Right lung (tissue), 10 donors: ENCODE measurements around the gene ZNF408. TPM values are rescaled to one million over a fixed set of nuclear protein-coding genes. Genes with fewer than 3 reads are reported as not detected.
"Not testable (repeated sequence)": the region's sequence is repeated elsewhere in the genome, so short reads cannot be mapped to it uniquely, and the experiment has no call there.

ENCODE experiments used
- DNase-seq, 2 donors: peaks; one replicate each; pipeline ENCODE4 v3.0.0-alpha.2; 2013
- long read RNA-seq, 8 donors: transcript quantifications; one replicate each; lab custom pipeline, GENCODE V29; 2026
- polyA plus RNA-seq, 5 donors: library from polyadenylated mRNA; unstranded; fragments of 120-200 nt; gene quantifications; one replicate each; pipeline versions ENCODE4 v1.2.1 to v1.2.3, GENCODE V29; 2013; ENCODE audit warnings: inconsistent platforms in 1 of 5, low replicate concordance in 1 of 5; ENCODE audit not compliant: insufficient read length in 5 of 5, insufficient read depth in 1 of 5

ZNF408 gene
- 10 to 100 TPM in 3 of 5 donors, 1 to 10 TPM in 2; 8.7 to 12.5 (median 10.9) TPM for polyA plus RNA-seq
- long read RNA-seq, donor 1, transcript ZNF408-201 (5 exons, 2,442 nt), result major isoform, 10 of 13 reads
- long read RNA-seq, donor 1, partial matches to known transcripts, result 0 of 13 reads
- long read RNA-seq, donor 1, other reads (novel, unspliced or antisense), result 0 of 13 reads
- long read RNA-seq, donor 2, partial matches to known transcripts, result 0 of 3 reads
- long read RNA-seq, donor 2, other reads (novel, unspliced or antisense), result 0 of 3 reads
- long read RNA-seq, donor 3, transcript ZNF408-201 (5 exons, 2,442 nt), result major isoform, 6 of 8 reads
- long read RNA-seq, donor 3, partial matches to known transcripts, result 0 of 8 reads
- long read RNA-seq, donor 3, other reads (novel, unspliced or antisense), result 0 of 8 reads
- long read RNA-seq, donor 4, transcript ZNF408-203 (2 exons, 699 nt), result major isoform, 5 of 6 reads
- long read RNA-seq, donor 4, partial matches to known transcripts, result 0 of 6 reads
- long read RNA-seq, donor 4, other reads (novel, unspliced or antisense), result 0 of 6 reads
- long read RNA-seq, donor 5, transcript ZNF408-201 (5 exons, 2,442 nt), result major isoform, 6 of 9 reads
- long read RNA-seq, donor 5, partial matches to known transcripts, result 0 of 9 reads
- long read RNA-seq, donor 5, other reads (novel, unspliced or antisense), result 0 of 9 reads
- long read RNA-seq, donor 6, transcript ZNF408-201 (5 exons, 2,442 nt), result major isoform, 7 of 7 reads
- long read RNA-seq, donor 6, partial matches to known transcripts, result 0 of 7 reads
- long read RNA-seq, donor 6, other reads (novel, unspliced or antisense), result 0 of 7 reads
- long read RNA-seq, donor 7, transcript ZNF408-201 (5 exons, 2,442 nt), result major isoform, 7 of 7 reads
- long read RNA-seq, donor 7, partial matches to known transcripts, result 0 of 7 reads
- long read RNA-seq, donor 7, other reads (novel, unspliced or antisense), result 0 of 7 reads
- long read RNA-seq, donor 8, transcript ZNF408-201 (5 exons, 2,442 nt), result major isoform, 6 of 7 reads
- long read RNA-seq, donor 8, partial matches to known transcripts, result 0 of 7 reads
- long read RNA-seq, donor 8, other reads (novel, unspliced or antisense), result 0 of 7 reads

DNA sequence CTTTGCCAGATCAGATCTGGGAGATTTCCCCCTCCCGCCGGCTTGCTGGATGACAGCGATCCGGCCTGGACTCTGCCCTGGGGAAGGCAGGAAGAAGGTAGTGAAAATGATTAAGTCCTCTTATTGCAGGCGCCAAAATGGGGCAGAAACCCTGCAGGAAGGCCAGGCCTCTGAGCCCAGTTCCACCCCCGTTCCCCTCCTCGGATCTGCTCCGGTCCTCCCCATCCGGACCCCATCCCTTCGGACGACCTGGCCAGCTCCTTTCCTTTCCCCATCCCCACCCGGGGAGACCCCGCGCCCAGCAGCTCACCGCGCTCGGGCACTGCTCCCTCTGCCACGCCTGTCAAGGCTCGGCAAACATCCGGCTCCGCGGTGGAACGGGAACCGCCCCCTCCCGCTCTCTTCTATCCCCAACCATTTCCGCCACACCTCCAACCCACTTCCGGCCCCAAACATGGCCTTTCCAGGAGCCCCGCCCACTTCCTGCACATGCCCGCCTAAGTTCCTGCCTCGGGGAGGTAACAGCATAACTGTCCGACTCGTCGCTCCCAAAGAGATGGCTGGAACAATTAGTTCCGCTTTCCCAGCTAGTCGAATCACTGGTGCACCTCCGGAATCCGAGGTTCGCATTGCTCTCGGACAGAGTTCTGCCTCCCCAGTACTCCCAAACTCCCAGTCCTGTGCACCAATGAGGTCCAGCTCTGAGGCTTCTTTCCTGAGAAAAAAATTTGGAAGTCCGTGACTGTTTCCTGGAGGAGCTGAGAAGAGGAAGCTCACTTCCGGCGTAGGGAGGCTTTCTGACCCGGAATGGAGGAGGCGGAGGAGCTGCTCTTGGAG, at the start of gene ZNF408, which contains the start of gene ARHGAP1:
ZNF408 (plus strand) TSS at position 791 of the 837 bp plus-strand sequence; CDS start at position 808, 17 bp downstream.
ARHGAP1 (minus strand) TSS at position 379 of the 837 bp plus-strand sequence. CDS start 4,512 bp downstream, outside the sequence.
- DNase-seq, result peak; percentile 98

DNA sequence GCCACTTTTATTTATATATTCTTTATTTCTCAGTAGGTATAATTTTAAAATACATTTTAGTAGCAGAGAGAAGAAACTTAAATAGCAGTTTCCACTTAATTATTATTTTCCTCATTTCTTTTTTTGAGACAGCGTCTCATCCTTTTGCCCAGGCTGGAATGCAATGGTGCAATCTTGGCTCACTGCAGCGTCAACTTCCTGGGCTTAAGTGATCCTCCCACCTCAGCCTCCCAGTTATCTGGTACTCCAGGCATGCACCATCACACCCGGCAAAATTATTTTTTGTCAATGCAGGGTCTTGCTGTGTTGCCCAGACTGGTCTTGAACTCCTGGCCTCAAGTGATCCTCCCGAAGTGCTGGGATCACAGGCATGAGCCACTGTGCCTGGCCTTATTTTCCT, 45.2 kb upstream of the ZNF408 start:
- no peak for DNase-seq

- DNase-seq, result no peak
Measured at GRCh38 chr11:46657186-46657585, 43.6 kb upstream of the ZNF408 start.

- DNase-seq, result no peak
Measured at GRCh38 chr11:46658259-46658658, 42.6 kb upstream of the ZNF408 start.

DNA sequence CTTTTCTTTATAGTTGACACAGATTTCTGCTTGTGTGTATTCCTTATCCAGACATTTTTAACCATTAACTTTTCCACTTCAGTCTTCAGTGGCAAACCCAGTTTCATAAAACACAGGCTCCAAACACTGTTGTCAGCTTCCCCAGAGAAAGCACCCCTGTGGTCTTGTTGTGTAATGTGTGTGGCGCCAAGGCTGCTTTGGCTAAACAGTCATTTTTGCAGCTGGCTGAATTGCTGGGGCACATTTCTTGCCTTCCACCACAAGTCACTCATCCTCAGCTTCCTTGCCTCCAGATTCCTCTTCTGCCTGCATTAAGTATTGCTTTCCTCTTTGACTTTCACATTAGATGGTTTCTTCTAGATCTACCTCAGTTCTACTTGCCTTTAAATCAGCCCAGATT, 40.9 kb upstream of the ZNF408 start:
- no peak for DNase-seq

- DNase-seq, result no peak
Measured at GRCh38 chr11:46661836-46662235, 39.0 kb upstream of the ZNF408 start.

DNA sequence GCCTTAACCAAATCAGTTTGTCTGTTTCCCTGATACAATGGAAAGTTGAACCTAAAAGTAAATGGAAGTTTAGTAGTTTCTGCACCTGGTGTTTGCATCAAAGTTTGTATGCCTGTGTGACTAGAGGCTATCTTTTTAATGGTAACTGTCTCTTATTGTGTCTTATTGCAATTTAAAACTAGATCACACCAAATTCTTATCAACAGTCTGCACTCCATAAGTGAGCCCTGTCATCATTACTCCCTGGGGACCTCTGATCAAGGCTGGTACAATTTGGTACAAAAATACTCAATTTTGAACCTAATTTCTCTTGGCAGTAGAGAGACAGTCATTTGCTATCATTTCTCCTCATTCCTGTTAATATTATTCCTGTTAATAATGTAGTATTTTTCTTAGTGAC, 38.5 kb upstream of the ZNF408 start:
- no peak for DNase-seq

- no peak for DNase-seq
Measured at GRCh38 chr11:46663277-46663940, 37.4 kb upstream of the ZNF408 start.

DNA sequence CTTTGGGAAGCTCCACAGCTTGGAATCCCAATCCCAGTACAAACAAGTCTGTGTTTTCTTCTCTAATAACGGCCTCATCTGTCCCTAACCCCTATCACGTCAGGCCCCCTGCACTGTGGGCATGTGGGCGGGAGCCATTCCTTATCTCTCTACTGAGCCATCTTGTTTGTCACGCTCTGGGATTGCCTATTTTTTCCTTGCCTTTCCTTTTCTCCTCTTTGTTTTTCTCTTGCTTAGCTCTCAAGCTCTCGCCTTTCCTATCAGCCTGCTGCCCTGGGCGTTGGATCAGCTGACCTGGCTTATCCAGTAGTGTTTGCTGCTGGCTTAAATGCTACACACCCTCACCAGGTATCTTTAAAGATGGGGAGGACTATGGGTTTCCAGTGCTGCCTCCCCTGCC, 36.2 kb upstream of the ZNF408 start:
- no peak for DNase-seq

- DNase-seq, result no peak
Measured at GRCh38 chr11:46665356-46665755, 35.5 kb upstream of the ZNF408 start.

DNA sequence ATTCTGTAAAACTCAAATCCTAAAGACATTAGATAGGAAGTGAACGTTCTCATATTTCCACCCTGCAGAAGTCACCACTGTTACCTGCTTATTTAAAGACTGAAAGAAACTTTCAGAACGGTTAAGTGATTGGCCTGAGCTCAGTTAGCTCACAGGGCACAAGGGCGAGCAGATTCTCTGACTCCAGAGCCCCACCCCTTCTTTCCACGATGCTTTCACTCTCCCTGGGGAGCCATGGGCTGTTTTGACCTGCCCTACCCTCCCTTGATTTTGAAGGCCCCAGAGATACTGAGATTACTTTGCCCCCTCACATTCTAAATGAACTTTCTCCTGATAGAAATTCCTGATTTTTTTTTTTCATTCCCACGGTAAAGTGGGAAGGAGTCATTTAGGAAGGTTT, 34.3 kb upstream of the ZNF408 start:
- DNase-seq, result no peak

- DNase-seq, result no peak
Measured at GRCh38 chr11:46667043-46667481, 33.8 kb upstream of the ZNF408 start.

DNA sequence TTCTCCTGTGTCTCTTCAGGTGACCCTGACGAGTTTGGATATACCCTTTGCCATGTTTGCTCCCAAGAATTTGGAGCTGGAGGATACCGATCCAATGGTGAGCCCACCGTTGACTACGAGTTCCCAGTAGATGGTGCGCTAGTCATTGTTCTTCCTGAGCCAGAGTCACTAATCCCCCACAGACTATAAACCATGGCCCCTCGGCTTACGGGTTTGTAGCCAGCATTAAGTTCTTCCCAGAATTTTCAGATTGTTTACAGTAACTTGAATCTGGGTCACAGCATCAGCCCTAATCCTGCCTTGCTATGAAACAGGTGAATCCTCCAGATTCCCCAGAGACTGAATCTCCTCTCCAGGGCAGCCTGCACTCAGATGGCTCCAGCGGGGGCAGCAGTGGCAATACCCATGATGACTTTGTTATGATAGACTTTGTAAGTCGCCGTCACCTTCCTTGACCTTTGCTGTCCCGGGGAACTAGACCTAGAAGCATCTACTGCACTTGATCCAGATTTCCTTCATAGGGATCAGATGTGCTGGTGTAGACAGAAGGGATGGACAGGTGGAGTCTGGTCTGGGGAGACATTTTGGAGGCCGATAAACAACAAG, 32.2 kb upstream of the ZNF408 start:
- DNase-seq, result no peak

DNA sequence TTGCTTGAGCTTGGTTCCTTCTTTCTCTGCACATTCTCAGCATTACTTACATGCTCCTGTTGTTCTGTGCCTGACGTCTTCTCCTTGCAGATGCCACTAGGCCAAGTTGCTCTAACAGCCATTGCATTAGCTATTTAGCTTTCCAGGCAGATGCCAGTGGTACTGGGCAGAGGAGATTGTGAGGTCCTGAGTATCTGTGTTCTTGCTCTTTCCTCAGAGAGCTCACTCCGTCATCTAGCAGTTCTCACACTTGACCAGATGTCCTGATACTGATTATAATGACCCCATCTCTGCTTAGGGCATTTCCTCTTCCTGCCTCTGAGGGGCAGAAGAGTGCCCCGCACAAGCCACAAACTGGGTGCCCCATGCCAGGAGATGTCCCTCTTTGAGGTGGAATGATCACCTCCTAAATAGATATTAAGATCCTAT, 31.1 kb upstream of the ZNF408 start:
- no peak for DNase-seq

- DNase-seq, result not testable (repeated sequence)
Measured at GRCh38 chr11:46670521-46670920, 30.3 kb upstream of the ZNF408 start.

DNA sequence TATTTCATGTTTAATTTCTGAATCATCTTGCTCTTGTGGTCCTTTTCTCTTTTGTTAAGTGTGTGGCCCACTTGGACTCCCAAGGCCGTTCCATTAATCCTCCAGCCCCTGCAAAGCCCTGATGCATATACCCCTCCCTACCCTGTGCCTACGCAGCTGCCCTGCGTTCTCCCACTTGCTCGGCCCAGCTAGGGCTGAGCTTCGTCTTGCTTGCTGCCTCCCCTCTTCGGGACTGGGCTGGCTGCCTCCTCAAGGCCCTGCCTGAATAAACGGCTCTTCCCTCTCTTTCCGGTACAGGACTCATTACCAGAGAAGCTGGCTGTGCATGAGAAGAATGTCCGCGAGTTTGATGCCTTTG, 28.9 kb upstream of the ZNF408 start:
- no peak for DNase-seq

DNA sequence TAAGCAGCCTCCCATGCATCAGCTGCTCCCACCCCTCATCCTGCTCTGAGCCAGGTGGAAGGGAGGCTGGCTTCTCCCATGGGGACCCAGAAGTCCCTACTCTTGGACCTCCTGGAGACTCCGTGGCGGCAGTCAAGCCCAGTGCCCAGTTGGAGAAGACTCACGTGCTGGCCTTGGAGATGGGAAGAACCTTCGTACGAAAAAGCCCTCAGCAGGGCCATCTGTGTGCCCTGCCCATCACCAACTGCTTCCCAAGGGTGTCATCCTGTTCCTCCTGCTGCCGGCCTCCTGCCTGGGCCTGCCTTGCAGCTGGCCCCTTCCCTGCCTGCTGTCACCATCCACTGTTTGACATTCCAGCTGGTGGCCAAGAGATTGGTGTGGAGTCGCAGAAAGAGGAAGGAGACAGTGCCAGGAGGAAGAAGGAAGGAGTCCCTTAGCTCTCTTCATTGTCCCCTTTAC, 28.4 kb upstream of the ZNF408 start:
- DNase-seq, result no peak

DNA sequence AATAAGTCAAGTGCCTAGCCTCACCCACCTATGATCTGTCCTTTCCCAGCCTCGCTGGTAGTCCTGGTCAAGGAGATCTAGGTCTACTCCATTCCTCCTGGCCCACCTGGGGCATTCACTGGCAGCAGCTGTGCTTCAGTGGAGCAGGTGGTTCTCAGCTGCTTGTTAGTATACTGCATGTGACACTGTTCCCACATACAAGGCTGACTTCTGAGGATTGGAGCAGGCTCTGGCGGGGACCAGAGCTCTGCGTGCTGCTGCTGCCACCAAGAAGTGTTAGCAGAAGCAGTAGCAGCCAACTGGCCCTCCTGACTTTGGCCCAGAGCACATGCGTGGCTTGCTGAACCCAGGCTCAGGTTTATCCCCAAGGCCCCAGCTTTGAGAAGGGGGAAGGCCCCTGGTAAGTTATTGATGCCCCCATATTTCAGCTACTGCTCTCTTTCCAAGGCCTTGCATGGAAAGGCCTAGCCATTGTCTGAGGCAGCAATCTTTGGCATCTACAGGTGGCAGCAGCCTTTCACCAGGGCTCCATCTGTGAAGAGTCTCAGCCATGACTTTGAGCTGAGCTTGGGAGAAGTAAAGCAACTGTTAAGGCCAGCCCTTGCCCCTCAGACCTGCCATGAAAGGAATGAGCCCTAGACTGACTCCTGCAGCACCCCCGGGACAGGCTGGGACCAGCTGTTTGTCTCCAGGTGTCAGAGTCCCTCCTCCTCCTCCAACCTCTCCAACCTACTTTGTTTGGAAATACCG, 26.9 kb upstream of the ZNF408 start:
- DNase-seq, result no peak
